HG02870 (cell line): ENCODE measurements around the gene CCR8.
"Not testable (repeated sequence)": the region's sequence is repeated elsewhere in the genome, so short reads cannot be mapped to it uniquely, and the experiment has no call there.

Experiments
- ATAC-seq: cut with Tn5 transposase; IDR thresholded peaks from one replicate; pipeline ENCODE4 v1.9.1; 2021; ENCODE audit warnings: mild to moderate bottlenecking, moderate library complexity; ENCODE audit not compliant: unreplicated experiment

Gene CCR8

GRCh38 chr3:39313289-39313688 is 16.2 kb upstream of the CCR8 start:
- ATAC-seq: no peak

GRCh38 chr3:39315420-39315819 is 14.1 kb upstream of the CCR8 start:
- no peak for ATAC-seq

DNA sequence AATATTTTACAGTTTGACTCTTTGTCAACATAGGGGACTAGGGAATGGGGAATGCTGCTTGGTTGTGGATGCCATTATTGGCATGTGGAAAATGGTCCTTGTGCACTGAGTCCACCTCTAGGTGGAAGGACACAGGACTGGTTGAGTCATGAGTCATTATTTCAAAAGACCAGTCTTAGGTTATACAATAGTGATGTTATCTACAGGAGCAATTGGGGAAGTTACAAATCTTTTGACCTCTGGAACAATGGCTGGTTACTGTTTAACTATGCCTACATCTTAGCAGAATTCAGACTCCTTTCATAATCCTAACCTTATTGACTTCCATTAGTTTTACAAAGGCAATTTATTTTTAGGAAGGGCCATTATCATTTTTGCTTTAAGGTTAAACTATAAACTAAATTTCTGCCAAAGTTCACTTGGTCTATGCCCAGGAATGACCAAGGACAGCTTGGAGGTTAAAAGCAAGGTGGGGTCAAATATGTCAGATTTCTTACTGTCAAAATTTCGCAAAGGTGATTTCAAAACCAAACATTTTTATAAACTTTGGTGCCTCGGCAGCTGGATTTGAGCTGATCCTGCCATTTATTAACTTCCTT is 11.8 kb upstream of the CCR8 start:
- ATAC-seq: no peak

DNA sequence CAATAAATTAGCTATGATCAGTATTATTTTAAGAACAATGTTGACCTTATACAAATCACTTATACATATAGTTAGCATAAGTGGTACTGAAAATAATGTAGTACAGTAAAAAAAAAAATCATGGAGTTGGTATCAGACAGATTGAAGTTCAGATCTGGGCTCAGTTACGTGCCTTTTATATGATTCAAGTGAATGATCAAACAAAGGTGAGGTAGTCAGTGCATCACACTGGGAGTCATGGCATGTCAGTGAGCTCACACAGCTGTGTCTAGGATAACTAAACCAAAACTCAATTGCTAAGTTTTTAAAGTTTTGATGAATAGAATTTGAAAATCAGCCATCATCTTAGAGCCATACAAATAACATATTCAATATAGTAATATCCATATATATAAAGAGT is 11.2 kb upstream of the CCR8 start:
- ATAC-seq: no peak

GRCh38 chr3:39319249-39319648 is 10.3 kb upstream of the CCR8 start:
- ATAC-seq: no peak

DNA sequence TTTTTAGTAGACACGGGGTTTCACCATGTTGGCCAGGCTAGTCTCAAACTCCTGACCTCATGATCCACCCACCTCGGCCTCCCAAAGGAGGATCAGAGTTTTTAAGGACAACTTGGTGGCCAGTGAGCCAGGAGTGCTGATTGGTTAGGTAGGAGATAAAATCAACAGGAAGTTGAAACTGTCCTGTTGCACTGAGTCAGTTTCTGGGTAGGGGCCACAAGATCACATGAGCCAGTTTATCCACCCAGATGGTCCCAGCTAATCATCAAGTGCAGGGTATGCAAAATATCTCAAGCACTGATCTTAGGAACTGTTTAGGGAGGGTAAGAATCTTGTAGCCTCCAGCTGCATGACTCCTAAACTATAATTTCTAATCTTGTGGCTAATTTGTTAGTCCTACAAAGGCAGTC is 7.9 kb upstream of the CCR8 start:
- ATAC-seq: not testable (repeated sequence)

DNA sequence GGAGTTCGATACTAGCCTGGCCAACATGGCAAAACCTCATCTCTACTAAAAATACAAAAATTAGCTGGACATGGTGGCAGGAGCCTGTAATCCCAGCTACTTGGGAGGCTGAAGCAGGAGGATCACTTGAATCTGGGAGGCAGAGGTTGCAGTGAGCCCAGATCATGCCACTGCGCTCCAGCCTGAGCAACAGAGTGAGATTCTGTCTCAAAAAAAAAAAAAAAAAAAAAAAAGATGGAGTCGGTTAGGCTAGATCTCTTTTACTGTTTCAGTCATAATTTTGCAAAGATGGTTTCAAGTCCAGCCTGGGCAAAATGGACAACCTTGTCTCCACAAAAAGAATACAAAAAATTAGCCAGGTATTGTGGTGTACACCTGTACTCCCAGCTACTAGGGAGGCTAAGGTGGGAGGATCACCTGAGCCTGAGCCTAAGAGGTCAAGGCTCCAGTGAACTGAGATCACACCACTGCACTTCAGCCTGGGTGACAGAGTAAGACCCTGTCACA is 7.2 kb upstream of the CCR8 start:
- not testable (repeated sequence) for ATAC-seq

- ATAC-seq: no peak
Measured at GRCh38 chr3:39322936-39323335, 6.6 kb upstream of the CCR8 start.

GRCh38 chr3:39323494-39323893 is 6.0 kb upstream of the CCR8 start:
- ATAC-seq: no peak

GRCh38 chr3:39325236-39325635 is 4.3 kb upstream of the CCR8 start:
- ATAC-seq: no peak

GRCh38 chr3:39327053-39327745 is 2.3 kb upstream of the CCR8 start:
- peak; percentile 21 for ATAC-seq

DNA sequence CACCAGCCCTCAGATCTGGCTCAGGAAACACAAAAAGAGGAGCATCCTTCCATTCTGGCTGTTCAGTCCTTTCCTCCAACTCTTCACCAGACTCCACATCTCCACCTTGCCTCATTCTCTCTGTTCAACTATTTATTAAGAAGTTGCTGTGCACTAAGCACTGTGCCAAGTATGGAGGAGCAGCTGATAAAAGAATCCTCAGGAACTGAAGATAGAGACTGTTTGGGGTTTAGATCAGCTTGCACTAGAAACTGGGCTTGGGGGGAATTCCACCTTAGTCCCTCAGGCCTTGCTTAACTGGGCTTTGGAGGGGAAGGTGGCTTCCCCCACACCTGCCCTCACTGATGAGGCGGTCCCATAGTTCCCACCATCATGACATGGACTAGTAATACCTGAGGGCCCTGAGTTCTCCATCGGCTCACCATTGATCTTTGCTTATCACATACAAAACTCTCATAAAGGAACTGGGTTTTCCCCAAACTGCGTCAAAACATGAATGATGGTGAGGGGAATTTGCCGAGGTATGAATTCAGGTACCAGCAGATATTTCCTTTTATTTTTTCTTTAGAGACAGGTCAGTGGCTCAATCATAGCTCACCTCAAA is 1.7 kb upstream of the CCR8 start:
- peak; percentile 79 for ATAC-seq

DNA sequence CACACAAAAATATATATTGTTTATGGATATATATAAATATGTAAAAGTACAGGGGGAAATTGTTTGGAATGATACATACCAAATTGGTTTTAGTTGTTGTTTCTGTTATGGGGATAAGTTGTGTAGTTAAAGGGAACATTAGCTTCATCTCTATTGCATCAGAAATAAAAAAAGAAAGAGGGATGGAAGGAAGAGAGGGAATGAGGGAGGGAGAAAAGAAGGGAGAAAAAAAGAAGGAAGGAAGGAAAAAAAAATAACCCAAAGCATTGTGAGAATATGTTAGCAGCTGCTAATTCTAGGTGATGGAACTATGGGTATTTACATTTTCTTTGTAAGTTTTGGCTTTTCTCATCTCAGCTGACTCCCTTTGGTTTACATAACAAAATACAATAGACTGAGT is 1.3 kb downstream of the CCR8 start:
- ATAC-seq: no peak

- no peak for ATAC-seq
Measured at GRCh38 chr3:39332525-39332924, 3.0 kb downstream of the CCR8 start.

GRCh38 chr3:39333607-39334006 is 4.1 kb downstream of the CCR8 start:
- no peak for ATAC-seq

DNA sequence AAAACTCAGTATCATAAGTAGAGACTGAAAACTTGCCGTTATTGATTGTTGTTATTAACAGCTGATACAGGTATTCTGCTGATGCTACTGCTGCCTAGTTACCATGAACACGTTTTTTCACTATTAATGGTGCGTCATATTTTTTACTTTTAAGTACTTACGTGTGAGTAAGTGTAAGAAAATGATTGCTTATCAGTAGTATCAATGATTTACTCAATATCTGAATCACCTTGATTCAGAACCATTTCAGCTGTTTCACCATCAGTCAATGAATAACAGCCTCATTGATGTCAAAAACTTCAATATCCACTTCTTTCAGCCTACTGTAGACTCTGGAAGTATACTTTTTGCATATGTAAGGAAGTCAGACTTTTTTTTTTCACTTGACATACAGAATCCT is 4.7 kb downstream of the CCR8 start:
- ATAC-seq: no peak

GRCh38 chr3:39338201-39338600 is 8.7 kb downstream of the CCR8 start:
- ATAC-seq: no peak

DNA sequence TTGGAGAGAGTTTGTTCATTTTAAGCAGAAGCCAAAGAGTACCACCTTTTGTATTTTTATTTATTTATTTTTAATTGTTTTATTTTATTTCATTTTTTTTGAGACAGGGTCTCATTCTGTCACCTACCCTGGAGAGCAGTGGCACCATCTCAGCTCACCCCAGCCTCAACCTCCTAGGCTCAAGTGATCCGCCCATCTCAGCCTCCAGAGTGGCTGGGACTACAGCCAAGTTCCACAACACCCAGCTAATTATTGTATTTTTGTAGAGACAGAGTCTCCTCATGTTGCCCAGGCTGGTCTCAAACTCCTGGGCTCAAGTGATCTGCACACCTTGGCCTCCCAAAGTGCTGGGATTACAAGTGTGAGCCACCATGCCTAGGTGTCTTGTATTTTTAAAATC is 9.6 kb downstream of the CCR8 start:
- ATAC-seq: no peak

DNA sequence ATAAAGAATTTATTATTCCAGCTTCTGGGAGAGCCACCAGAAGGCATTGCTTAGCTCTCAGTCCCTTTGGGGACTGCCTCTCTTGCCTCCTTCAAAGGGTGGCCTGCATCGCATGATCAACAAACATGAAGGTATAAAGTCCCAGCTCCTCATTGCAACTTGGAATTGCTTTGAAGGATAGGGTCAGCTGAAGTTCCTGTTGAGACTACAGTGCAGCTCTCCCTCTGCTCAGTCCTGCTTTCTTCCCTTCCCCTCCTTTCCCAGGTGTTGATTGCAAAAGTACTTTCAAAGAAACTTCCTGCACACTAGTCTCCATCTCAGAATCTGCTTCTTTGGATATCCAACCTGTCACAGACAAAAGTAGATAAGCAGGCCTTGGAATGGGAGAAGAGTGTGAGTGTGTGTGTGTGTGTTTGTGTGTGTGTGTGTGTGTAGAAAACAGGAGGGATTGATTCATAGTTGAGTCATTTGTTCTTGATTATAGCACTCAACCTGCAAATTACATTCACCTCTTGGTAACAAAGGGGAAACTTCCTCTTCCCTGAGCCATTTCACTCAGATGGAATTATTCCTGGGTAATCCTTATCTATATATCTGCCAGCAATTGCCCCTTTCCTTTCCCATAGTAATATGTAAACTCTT is 13.7 kb downstream of the CCR8 start:
- no peak for ATAC-seq

DNA sequence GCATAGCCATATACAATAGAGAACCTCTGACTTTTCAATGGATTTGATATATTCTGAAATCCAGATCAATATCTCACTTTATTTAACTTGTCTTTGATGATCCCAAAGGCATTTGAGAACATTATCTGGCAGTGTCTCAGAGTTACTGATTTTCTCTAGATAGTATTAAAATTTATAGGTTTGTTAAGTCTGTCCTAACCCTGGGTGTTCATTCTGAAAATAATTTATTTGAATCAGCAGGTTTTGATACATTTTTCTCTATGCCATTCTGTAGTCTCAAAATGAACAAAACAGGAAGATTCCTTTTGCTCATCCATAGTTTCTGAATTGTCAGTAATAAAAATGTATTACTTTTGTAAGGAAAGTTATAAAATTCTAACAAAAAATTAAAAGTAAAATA is 14.3 kb downstream of the CCR8 start:
- ATAC-seq: no peak

DNA sequence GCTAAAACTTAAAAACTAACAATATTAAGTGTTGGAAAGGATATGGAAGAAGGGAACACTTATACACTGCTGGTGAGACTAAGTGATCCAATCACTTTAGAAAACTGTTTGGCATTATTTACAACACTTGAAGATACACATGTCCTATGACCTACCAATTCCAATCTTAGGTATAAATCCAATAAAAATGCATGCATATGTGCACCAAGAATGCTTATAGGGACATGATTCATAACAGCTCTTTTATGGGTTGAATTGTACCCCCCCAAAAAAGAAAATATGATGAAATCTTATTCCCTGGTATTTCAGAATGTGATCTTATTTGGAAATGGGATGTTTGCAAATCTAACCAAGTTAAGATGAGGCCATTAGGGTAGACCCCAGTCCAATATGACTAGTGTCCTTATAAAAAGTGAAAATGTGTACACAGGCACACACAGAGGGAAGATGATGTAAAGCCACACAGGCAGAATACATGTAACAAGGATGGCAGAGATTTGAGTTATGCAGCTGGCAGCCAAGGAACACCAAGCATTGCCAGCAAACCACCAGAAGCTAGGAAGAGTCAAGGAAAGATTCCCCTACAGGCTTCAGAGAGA is 15.3 kb downstream of the CCR8 start:
- no peak for ATAC-seq
